Testis (tissue), 2 donors: ENCODE data around the gene IQCC.

Source experiments
- CTCF ChIP-seq, 3 experiments: fragments of 450-650 bp in 2 of 3; fragments of 200-600 bp in 1 of 3; sonication (generic) in 1 of 3; IDR thresholded peaks; one replicate each; pipeline ENCODE4 v1.5.1; 2016 to 2019; ENCODE audit warnings: antibody characterized with exemption in 3 of 3, mild to moderate bottlenecking in 2 of 3, moderate library complexity in 1 of 3
- POLR2A ChIP-seq: fragments of 450-650 bp; IDR thresholded peaks from one replicate; pipeline ENCODE4 v1.6.1; 2017; ENCODE audit warnings: antibody characterized with exemption, mild to moderate bottlenecking, moderate library complexity

- no peak for TF ChIP-seq CTCF (IDR thresholded peaks at IDR 0.05)
- TF ChIP-seq POLR2A, result no peak
Observed at GRCh38 chr1:32257227-32257508, 51.7 kb downstream of the IQCC start.
